SK-N-SH (cell line): Measurements from ENCODE around the gene NR3C1. TPM values are rescaled to one million over a fixed set of nuclear protein-coding genes. Genes with fewer than 3 reads are reported as not detected.

Experiments used
- CTCF ChIA-PET: fragments of 300-600, 350-600 bp; formaldehyde crosslinking; extraction: SDS; loops from one replicate; lab custom pipeline; 2021; lab: Yijun Ruan, JAX
- POLR2A ChIA-PET: fragments of 350-600 bp; sonication (Branson Sonifier 250); formaldehyde crosslinking; extraction: SDS; loops from one replicate; lab custom pipeline; 2020; ENCODE audit warnings: antibody characterized with exemption, inconsistent platforms; lab: Yijun Ruan, JAX
- DNase-seq: peaks from one replicate; pipeline ENCODE4 v3.0.0; 2012
- H2AFZ ChIP-seq: fragments of 200-600 bp; sonication (generic); 2 replicates; pipeline ENCODE4 v1.8.1; 2016; ENCODE audit warnings: antibody characterized with exemption, mild to moderate bottlenecking, low read depth
- H3F3A ChIP-seq: fragments of 200-600 bp; sonication (generic); replicated peaks from 2 replicates; pipeline ENCODE3; 2016; ENCODE audit warnings: antibody characterized with exemption, mild to moderate bottlenecking; ENCODE audit not compliant: insufficient read depth
- H3K27ac ChIP-seq, 2 experiments: fragments of 200-500 bp in 1 of 2; fragments of 200-600 bp in 1 of 2; sonication (Bioruptor generic) in 1 of 2; sonication (generic), shearing (Covaris generic) in 1 of 2; 2 replicates each; pipeline versions ENCODE4 v1.5.1 to v1.6.1; 2014 to 2016; ENCODE audit warnings: low read depth in 2 of 2, inconsistent platforms in 1 of 2, low read length in 1 of 2, mild to moderate bottlenecking in 1 of 2, mixed read lengths in 1 of 2
- H3K27me3 ChIP-seq: fragments of 200-600 bp; sonication (generic), shearing (Covaris generic); 2 replicates; pipeline ENCODE4 v1.6.1; 2016; ENCODE audit warnings: mixed run types; ENCODE audit not compliant: insufficient read depth
- H3K36me3 ChIP-seq, 2 experiments: fragments of 200-500 bp in 1 of 2; fragments of 200-600 bp in 1 of 2; sonication (Bioruptor generic) in 1 of 2; sonication (generic) in 1 of 2; replicated peaks in 1 of 2; 2 replicates each; pipeline versions ENCODE3 to v1.5.1; 2014 to 2016; ENCODE audit warnings: low read length in 1 of 2, mild to moderate bottlenecking in 1 of 2; ENCODE audit not compliant: insufficient read depth in 2 of 2, control insufficient read depth in 1 of 2
- H3K4me1 ChIP-seq, 2 experiments: fragments of 200-500 bp in 1 of 2; fragments of 200-600 bp in 1 of 2; sonication (Bioruptor generic) in 1 of 2; sonication (generic), shearing (Covaris generic) in 1 of 2; 2 replicates each; pipeline versions ENCODE4 v1.5.1 to v1.6.1; 2014 to 2016; ENCODE audit warnings: low read depth in 1 of 2, low read length in 1 of 2, mixed run types in 1 of 2; ENCODE audit not compliant: insufficient read depth in 2 of 2, control insufficient read depth in 1 of 2
- H3K4me2 ChIP-seq: fragments of 200-600 bp; sonication (generic), shearing (Covaris generic); 2 replicates; pipeline ENCODE4 v1.6.1; 2017; ENCODE audit warnings: mixed run types
- H3K4me3 ChIP-seq, 2 experiments: fragments of 200-500 bp in 1 of 2; fragments of 200-600 bp in 1 of 2; sonication (Bioruptor generic) in 1 of 2; sonication (generic), shearing (Covaris generic) in 1 of 2; 2 replicates each; pipeline versions ENCODE4 v1.5.1 to v1.8.1; 2014 to 2016; ENCODE audit warnings: low read depth in 2 of 2, inconsistent platforms in 1 of 2, low read length in 1 of 2, mild to moderate bottlenecking in 1 of 2, mixed read lengths in 1 of 2, moderate library complexity in 1 of 2
- H3K79me2 ChIP-seq: fragments of 200-600 bp; sonication (generic); 2 replicates; pipeline ENCODE4 v1.8.1; 2017; ENCODE audit warnings: mild to moderate bottlenecking; ENCODE audit not compliant: insufficient read depth
- H3K9ac ChIP-seq: fragments of 200-600 bp; sonication (generic); 2 replicates; pipeline ENCODE4 v1.6.1; 2017; ENCODE audit warnings: mixed run types
- H3K9me2 ChIP-seq: fragments of 200-600 bp; sonication (generic); 2 replicates; pipeline ENCODE4 v1.6.1; 2017; ENCODE audit warnings: mixed run types
- H3K9me3 ChIP-seq: fragments of 200-600 bp; sonication (generic); 2 replicates; pipeline ENCODE4 v1.6.1; 2017; ENCODE audit warnings: mixed run types, mild to moderate bottlenecking, moderate library complexity
- H4K20me1 ChIP-seq: fragments of 200-600 bp; sonication (generic); 2 replicates; pipeline ENCODE4 v1.6.1; 2017; ENCODE audit warnings: mild to moderate bottlenecking, mixed run types; ENCODE audit not compliant: insufficient read depth
- ELF1 ChIP-seq: IDR thresholded peaks from 2 replicates; pipeline ENCODE4 v1.4.0; 2012
- EP300 ChIP-seq, 2 experiments: IDR thresholded peaks; 2 replicates each; pipeline versions ENCODE4 v1.4.0 to v1.6.1; 2012; ENCODE audit warnings: borderline replicate concordance in 1 of 2, low read depth in 1 of 2, low read length in 1 of 2
- FOSL2 ChIP-seq: IDR thresholded peaks from 2 replicates; pipeline ENCODE4 v1.4.0; 2012; ENCODE audit warnings: low read depth, mild to moderate bottlenecking, moderate library complexity, borderline replicate concordance
- FOXJ3 ChIP-seq: sonication (generic); formaldehyde crosslinking; IDR thresholded peaks from 2 replicates; pipeline ENCODE4 v1.5.1; 2020; ENCODE audit warnings: mild to moderate bottlenecking, missing genetic modification reagents
- GABPA ChIP-seq: IDR thresholded peaks from 2 replicates; pipeline ENCODE4 v1.4.0; 2012; ENCODE audit warnings: low read depth, mild to moderate bottlenecking
- JUND ChIP-seq: IDR thresholded peaks from 2 replicates; pipeline ENCODE4 v1.4.0; 2012
- MEF2A ChIP-seq: IDR thresholded peaks from 2 replicates; pipeline ENCODE4 v1.4.0; 2012; ENCODE audit warnings: low read depth, borderline replicate concordance
- MXI1 ChIP-seq: IDR thresholded peaks from 2 replicates; pipeline ENCODE4 v1.6.1; 2012; ENCODE audit warnings: mild to moderate bottlenecking, low read depth, low read length, improper control_type of control experiment
- NFIC ChIP-seq: IDR thresholded peaks from 2 replicates; pipeline ENCODE4 v1.4.0; 2012; ENCODE audit warnings: borderline replicate concordance
- NRF1 ChIP-seq: IDR thresholded peaks from 2 replicates; pipeline ENCODE4 v1.6.1; 2012; ENCODE audit warnings: low read depth, mild to moderate bottlenecking, low read length
- RAD21 ChIP-seq: IDR thresholded peaks from 2 replicates; pipeline ENCODE4 v1.6.1; 2012; ENCODE audit warnings: mild to moderate bottlenecking, low read length
- RCOR1 ChIP-seq: fragments of 150-350 bp; IDR thresholded peaks from 2 replicates; pipeline ENCODE4 v1.6.1; 2017; ENCODE audit warnings: antibody characterized with exemption, low read length
- RFX5 ChIP-seq: IDR thresholded peaks from 2 replicates; pipeline ENCODE4 v1.6.1; 2012; ENCODE audit warnings: mild to moderate bottlenecking, improper control_type of control experiment, low read length
- RXRA ChIP-seq: IDR thresholded peaks from 2 replicates; pipeline ENCODE4 v1.4.0; 2012; ENCODE audit warnings: low read depth, mild to moderate bottlenecking, borderline replicate concordance
- YY1 ChIP-seq: IDR thresholded peaks from 2 replicates; pipeline ENCODE4 v1.4.0; 2012; ENCODE audit warnings: low read depth, mild to moderate bottlenecking
- WGBS: methylation state at CpG from one replicate; pipeline ENCODE4 v1.1.6; 2017; ENCODE audit warnings: low lambda C conversion rate; 5-methylcytosine and 5-hydroxymethylcytosine counted together
- polyA plus RNA-seq, 3 experiments: library from polyadenylated mRNA; depleted of rRNA; stranded (reverse); fragments of >200 nt; gene quantifications; 2 replicates each; pipeline ENCODE4 v1.2.3, GENCODE V29; 2012
- TF ChIP-seq, protein P1 (sequence below): fragments of 200-600 bp; sonication (generic); IDR thresholded peaks from 2 replicates; pipeline ENCODE4 v1.6.1; 2017; ENCODE audit warnings: antibody characterized with exemption, mild to moderate bottlenecking, moderate library complexity
- TF ChIP-seq, protein P2 (sequence below): IDR thresholded peaks from 2 replicates; pipeline ENCODE4 v1.4.0; 2012; ENCODE audit warnings: low read depth, borderline replicate concordance
- TF ChIP-seq, protein P3 (sequence below): IDR thresholded peaks from 2 replicates; pipeline ENCODE4 v1.4.0; 2012; ENCODE audit warnings: low read depth

Gene NR3C1
- polyA plus RNA-seq, 1 of the 3 experiments (the other 2 are of a cell fraction) = 7.1 TPM

DNA sequence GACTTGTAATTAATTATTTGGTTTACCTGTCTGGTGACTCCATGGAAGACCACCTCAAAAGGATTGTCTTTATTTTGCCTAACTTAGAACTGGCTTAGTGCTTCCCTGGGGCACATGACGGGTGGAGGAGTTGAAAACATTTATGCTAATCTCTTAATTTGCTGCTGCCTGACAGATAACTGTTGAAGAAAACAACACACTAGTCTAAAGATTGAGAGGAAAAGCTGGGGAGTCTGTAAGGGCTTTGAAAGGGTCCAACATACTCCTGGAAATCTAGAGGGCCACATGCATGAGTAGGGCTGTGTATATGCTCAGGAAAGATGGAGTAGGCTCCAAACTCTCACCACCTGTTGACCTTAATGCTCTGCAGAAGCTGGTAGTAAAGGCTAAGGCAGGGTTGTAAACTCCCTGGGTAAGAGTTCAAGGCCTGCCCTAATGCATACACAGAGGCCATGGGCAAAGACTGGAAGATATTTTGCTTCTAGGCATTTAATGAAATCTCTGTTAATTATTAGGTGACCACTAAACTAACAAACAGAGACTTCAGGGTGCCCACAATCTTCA is 40.7 kb downstream of the NR3C1 start:
- peaks cover 5% of the 10 kb centered on the region; the same call in 1 of the 2 replicates for H4K20me1 ChIP-seq
- no peak overlapping the region for H3K4me3 ChIP-seq
- TF ChIP-seq GABPA (no peak), YY1 (no peak), MEF2A (no peak), NRF1 (no peak), JUND (no peak), NFIC (no peak), FOXJ3 (no peak), EP300 (IDR thresholded peaks at IDR 0.05; ENCODE audit: borderline replicate concordance in 1 of 2, low read depth in 1 of 2, low read length in 1 of 2) (no peak), RXRA (no peak), RAD21 (no peak), RFX5 (no peak), ELF1 (no peak), FOSL2 (no peak), MXI1 (no peak)
- TF ChIP-seq, protein P1, sequence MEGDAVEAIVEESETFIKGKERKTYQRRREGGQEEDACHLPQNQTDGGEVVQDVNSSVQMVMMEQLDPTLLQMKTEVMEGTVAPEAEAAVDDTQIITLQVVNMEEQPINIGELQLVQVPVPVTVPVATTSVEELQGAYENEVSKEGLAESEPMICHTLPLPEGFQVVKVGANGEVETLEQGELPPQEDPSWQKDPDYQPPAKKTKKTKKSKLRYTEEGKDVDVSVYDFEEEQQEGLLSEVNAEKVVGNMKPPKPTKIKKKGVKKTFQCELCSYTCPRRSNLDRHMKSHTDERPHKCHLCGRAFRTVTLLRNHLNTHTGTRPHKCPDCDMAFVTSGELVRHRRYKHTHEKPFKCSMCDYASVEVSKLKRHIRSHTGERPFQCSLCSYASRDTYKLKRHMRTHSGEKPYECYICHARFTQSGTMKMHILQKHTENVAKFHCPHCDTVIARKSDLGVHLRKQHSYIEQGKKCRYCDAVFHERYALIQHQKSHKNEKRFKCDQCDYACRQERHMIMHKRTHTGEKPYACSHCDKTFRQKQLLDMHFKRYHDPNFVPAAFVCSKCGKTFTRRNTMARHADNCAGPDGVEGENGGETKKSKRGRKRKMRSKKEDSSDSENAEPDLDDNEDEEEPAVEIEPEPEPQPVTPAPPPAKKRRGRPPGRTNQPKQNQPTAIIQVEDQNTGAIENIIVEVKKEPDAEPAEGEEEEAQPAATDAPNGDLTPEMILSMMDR = no peak
- TF ChIP-seq, protein P2, sequence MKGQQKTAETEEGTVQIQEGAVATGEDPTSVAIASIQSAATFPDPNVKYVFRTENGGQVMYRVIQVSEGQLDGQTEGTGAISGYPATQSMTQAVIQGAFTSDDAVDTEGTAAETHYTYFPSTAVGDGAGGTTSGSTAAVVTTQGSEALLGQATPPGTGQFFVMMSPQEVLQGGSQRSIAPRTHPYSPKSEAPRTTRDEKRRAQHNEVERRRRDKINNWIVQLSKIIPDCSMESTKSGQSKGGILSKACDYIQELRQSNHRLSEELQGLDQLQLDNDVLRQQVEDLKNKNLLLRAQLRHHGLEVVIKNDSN = no peak
- TF ChIP-seq, protein P3, sequence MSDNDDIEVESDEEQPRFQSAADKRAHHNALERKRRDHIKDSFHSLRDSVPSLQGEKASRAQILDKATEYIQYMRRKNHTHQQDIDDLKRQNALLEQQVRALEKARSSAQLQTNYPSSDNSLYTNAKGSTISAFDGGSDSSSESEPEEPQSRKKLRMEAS = no peak
- H3K79me2 ChIP-seq = peaks cover 99% of the 10 kb centered on the region
- H3K4me2 ChIP-seq = no peak overlapping the region
- H3K9me2 ChIP-seq = no peaks in the 10 kb centered on the region
- no peak for DNase-seq
- H3K27me3 ChIP-seq = no peaks in the 10 kb centered on the region
- peaks cover 0 to 4% of the 10 kb centered on the region in 2 experiments; a peak in 2 of 4 replicates for H3K4me1 ChIP-seq
- no peak overlapping the region for H2AFZ ChIP-seq
- ChIA-PET POLR2A (no interaction called here), CTCF (interaction anchor here (0.7 kb wide), 1 partner anchor 11 kb away, joined by 3 read pairs; no protein-coding TSS in a partner anchor)
- H3K27ac ChIP-seq = no peak overlapping the region
- peaks cover 6% of the 10 kb centered on the region for H3F3A ChIP-seq
- 100% methylated on average over 1 of the region's 1 CpG for whole genome bisulfite sequencing
- peaks cover 0 to 15% of the 10 kb centered on the region in 2 experiments for H3K36me3 ChIP-seq
- H3K9ac ChIP-seq = no peak overlapping the region
- H3K9me3 ChIP-seq = peaks cover 1% of the 10 kb centered on the region

- Histone ChIP-seq H3K4me2 (no peak overlapping the region), H3K27me3 (no peaks in the 10 kb centered on the region), H3K9ac (no peak overlapping the region), H3F3A (peaks cover under 1% of the 10 kb centered on the region), H4K20me1 (peaks cover 9% of the 10 kb centered on the region), H3K36me3 (peaks cover 0 to 11% of the 10 kb centered on the region in 2 experiments), H3K9me3 (no peaks in the 10 kb centered on the region), H3K79me2 (peaks cover 99% of the 10 kb centered on the region), H3K27ac (no peak overlapping the region), H2AFZ (no peak overlapping the region), H3K4me3 (no peak overlapping the region), H3K4me1 (peaks cover 0 to 4% of the 10 kb centered on the region in 2 experiments; a peak in 2 of 4 replicates)
- no peak for DNase-seq
- WGBS = 71% methylated on average over 3 of the region's 3 CpGs
- CTCF ChIA-PET = interaction anchor here (0.7 to 1.6 kb wide), 2 partner anchors 12 to 330 kb away, joined by 3 to 4 read pairs; no protein-coding TSS in a partner anchor
- TF ChIP-seq RCOR1 (no peak), EP300 (IDR thresholded peaks at IDR 0.05; ENCODE audit: borderline replicate concordance in 1 of 2, low read depth in 1 of 2, low read length in 1 of 2) (no peak), NRF1 (no peak), FOSL2 (no peak)
- TF ChIP-seq, protein P3 = no peak
- TF ChIP-seq, all 33 proteins: peak for 0
- H3K9me2 ChIP-seq = no peaks in the 10 kb centered on the region
- POLR2A ChIA-PET = no interaction called here
Measured at GRCh38 chr5:143361438-143361837, 42.0 kb downstream of the NR3C1 start.
